Fibroblast of pulmonary artery (primary cell): ENCODE data around the gene ACSL6.

Source experiments
- DNase-seq: peaks from one replicate; pipeline ENCODE4 v3.0.0-alpha.2; 2010; ENCODE audit warnings: low read depth
- H3K4me3 ChIP-seq: replicated peaks from 2 replicates; pipeline ENCODE4 v1.5.1; 2011; ENCODE audit warnings: low read depth, mild to moderate bottlenecking, control low read depth, low read length, moderate library complexity
- TF ChIP-seq, protein P1 (sequence below): IDR thresholded peaks from 2 replicates; pipeline ENCODE4 v1.5.1; 2011; ENCODE audit warnings: mild to moderate bottlenecking, control low read depth, low read length, inconsistent platforms; ENCODE audit errors: missing control alignments

The ACSL6 gene

GRCh38 chr5:131999441-132000240 lies 11.8 kb downstream of the ACSL6 start:
- TF ChIP-seq, protein P1, sequence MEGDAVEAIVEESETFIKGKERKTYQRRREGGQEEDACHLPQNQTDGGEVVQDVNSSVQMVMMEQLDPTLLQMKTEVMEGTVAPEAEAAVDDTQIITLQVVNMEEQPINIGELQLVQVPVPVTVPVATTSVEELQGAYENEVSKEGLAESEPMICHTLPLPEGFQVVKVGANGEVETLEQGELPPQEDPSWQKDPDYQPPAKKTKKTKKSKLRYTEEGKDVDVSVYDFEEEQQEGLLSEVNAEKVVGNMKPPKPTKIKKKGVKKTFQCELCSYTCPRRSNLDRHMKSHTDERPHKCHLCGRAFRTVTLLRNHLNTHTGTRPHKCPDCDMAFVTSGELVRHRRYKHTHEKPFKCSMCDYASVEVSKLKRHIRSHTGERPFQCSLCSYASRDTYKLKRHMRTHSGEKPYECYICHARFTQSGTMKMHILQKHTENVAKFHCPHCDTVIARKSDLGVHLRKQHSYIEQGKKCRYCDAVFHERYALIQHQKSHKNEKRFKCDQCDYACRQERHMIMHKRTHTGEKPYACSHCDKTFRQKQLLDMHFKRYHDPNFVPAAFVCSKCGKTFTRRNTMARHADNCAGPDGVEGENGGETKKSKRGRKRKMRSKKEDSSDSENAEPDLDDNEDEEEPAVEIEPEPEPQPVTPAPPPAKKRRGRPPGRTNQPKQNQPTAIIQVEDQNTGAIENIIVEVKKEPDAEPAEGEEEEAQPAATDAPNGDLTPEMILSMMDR, result no peak
- no peak for DNase-seq
- H3K4me3 ChIP-seq, result no peak overlapping the region

GRCh38 chr5:131999041-131999440 lies 12.4 kb downstream of the ACSL6 start:
- TF ChIP-seq, protein P1, result no peak
- no peak overlapping the region for H3K4me3 ChIP-seq
- no peak for DNase-seq

- TF ChIP-seq, protein P1, result no peak
- DNase-seq, result no peak
- H3K4me3 ChIP-seq, result no peak overlapping the region
These were observed 12.9 kb downstream of the ACSL6 start for GRCh38 chr5:131998431-131999040.

DNA sequence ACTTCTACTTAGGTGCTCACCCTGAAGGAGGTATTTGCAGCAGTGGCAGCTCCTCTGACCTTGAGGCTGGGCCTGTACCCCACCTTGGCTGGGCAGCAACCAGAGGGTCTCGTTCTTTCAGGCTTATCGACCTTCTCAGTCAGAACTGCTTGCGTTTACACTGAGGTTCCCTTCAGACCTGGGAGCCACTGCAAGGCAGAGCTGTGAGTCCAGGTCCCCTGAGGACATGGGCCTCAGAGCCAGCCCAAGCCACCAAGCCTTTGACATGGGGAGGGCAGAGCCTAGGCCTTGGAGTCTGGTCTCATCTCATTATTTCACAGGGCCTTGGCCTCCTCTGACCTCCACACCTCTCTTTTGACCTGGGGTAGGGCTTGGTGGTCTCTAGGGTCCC lies 13.7 kb downstream of the ACSL6 start:
- no peak overlapping the region for H3K4me3 ChIP-seq
- no peak for DNase-seq
- TF ChIP-seq, protein P1, result no peak

DNA sequence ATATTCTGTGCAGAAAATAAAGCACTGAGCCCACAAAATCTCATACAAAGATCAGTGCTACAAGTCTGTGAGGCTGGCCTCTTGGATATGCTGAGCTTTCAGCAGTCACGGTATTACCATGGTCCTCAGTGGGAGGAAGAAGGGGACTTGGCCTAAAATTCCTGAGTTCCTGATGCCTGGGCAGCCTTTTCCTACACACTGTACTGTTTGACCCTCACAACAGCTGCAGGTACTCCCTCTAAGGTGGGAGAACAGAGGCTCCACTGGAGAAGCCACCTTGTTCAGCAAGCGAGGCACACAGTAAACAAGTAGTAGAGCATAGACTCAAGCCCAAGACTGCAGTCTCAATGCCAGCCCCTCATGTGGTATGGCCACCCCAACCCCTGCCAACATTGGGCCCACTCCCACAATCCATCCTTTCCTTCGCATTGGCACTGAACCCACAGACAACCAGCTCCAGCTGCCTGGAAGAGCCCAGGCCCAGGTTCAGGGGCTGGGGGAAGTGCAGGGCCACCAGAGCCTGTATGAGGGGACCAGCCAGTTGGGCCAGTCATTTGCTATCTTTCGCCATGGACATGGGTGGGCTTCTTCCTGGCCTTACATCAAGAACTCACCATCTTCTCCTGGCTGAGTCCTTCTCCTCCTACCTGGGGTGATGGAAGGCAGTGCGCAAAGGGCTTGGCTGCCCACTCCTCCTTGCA lies 14.3 kb downstream of the ACSL6 start:
- TF ChIP-seq, protein P1, result no peak
- no peak for DNase-seq

GRCh38 chr5:131996210-131997025 lies 15.0 kb downstream of the ACSL6 start:
- H3K4me3 ChIP-seq, result no peak overlapping the region
- DNase-seq, result no peak
- TF ChIP-seq, protein P1, result no peak

More for the DNA sequence above, 14.3 kb downstream of the ACSL6 start:
- no peak overlapping the region for H3K4me3 ChIP-seq
